HG02798 (cell line): ENCODE measurements around the gene ADAM15.

Source experiments
- ATAC-seq: cut with Tn5 transposase; IDR thresholded peaks from one replicate; pipeline ENCODE4 v1.9.1; 2021; ENCODE audit warnings: mild to moderate bottlenecking; ENCODE audit not compliant: unreplicated experiment, poor library complexity

The ADAM15 gene

GRCh38 chr1:155082301-155083051 is 31.4 kb downstream of the ADAM15 start:
- ATAC-seq: no peak

GRCh38 chr1:155083052-155083541 is 32.0 kb downstream of the ADAM15 start:
- ATAC-seq: no peak

- no peak for ATAC-seq
Observed at GRCh38 chr1:155083865-155084721, 33.0 kb downstream of the ADAM15 start.

GRCh38 chr1:155084722-155085503 is 33.8 kb downstream of the ADAM15 start:
- ATAC-seq: peak; percentile 80

- no peak for ATAC-seq
Observed at GRCh38 chr1:155085504-155086127, 34.5 kb downstream of the ADAM15 start.

- ATAC-seq: no peak
Observed at GRCh38 chr1:155086128-155086741, 35.1 kb downstream of the ADAM15 start.

- no peak for ATAC-seq
Observed at GRCh38 chr1:155086856-155087535, 35.9 kb downstream of the ADAM15 start.

- ATAC-seq: peak; percentile 64
Observed at GRCh38 chr1:155091071-155092051, 40.2 kb downstream of the ADAM15 start.

- ATAC-seq: no peak
Observed at GRCh38 chr1:155092131-155092530, 41.0 kb downstream of the ADAM15 start.

GRCh38 chr1:155092641-155093040 is 41.5 kb downstream of the ADAM15 start:
- ATAC-seq: no peak

GRCh38 chr1:155093911-155094621 is 43.0 kb downstream of the ADAM15 start:
- ATAC-seq: no peak

GRCh38 chr1:155094622-155094948 is 43.5 kb downstream of the ADAM15 start:
- no peak for ATAC-seq

- no peak for ATAC-seq
Observed at GRCh38 chr1:155099331-155099730, 48.2 kb downstream of the ADAM15 start.

GRCh38 chr1:155103325-155103724 is 52.2 kb downstream of the ADAM15 start:
- no peak for ATAC-seq

- no peak for ATAC-seq
Observed at GRCh38 chr1:155104605-155105534, 53.8 kb downstream of the ADAM15 start.

GRCh38 chr1:155105604-155106011 is 54.5 kb downstream of the ADAM15 start:
- no peak for ATAC-seq
